ENCODE data around the gene RNASE8.

GRCh38 chr14:21025371-21026273 is 32.0 kb upstream of the RNASE8 start:
- no peak for TF ChIP-seq CTCF (IDR thresholded peaks at IDR 0.05)
- TF ChIP-seq POLR2AphosphoS5 (IDR thresholded peaks at IDR 0.05; ENCODE audit: low read depth, low read length), result no peak
- no peak for TF ChIP-seq TCF7L2 (IDR thresholded peaks at IDR 0.05; ENCODE audit: low read depth, low read length)
- no peak for TF ChIP-seq SIN3A (IDR thresholded peaks at IDR 0.05; ENCODE audit: borderline replicate concordance, insufficient read depth, low read depth, low read length)
- no peak for TF ChIP-seq REST (IDR thresholded peaks at IDR 0.05; ENCODE audit: insufficient read depth in 1 of 2, low read depth in 2 of 2, low read length in 1 of 2)

Data from Panc1 (cell line).